Transverse colon (tissue), 4 donors: ENCODE results near the gene HAPSTR1.

Experiments used
- CTCF ChIP-seq, 5 experiments: fragments of 200-600 bp in 3 of 5; fragments of 450-650 bp in 2 of 5; sonication (generic) in 3 of 5; IDR thresholded peaks; 1 replicate in 2 of 5; 2 replicates in 3 of 5; pipeline ENCODE4 v1.5.1; 2016 to 2017; ENCODE audit warnings: antibody characterized with exemption in 5 of 5, inconsistent platforms in 3 of 5, mild to moderate bottlenecking in 2 of 5, moderate library complexity in 1 of 5
- EP300 ChIP-seq: sonication (generic); formaldehyde crosslinking; IDR thresholded peaks from one replicate; pipeline ENCODE4 v1.6.1; 2017; ENCODE audit warnings: antibody characterized with exemption, low read depth
- POLR2A ChIP-seq: fragments of 450-650 bp; IDR thresholded peaks from one replicate; pipeline ENCODE4 v1.6.1; 2016; ENCODE audit warnings: antibody characterized with exemption, mild to moderate bottlenecking, moderate library complexity
- POLR2AphosphoS5 ChIP-seq, 3 donors: sonication (generic); formaldehyde crosslinking; IDR thresholded peaks; one replicate each; pipeline ENCODE4 v1.6.1; 2016; ENCODE audit warnings: antibody characterized with exemption in 3 of 3

- TF ChIP-seq CTCF (IDR thresholded peaks at IDR 0.05) (no peak), POLR2A (no peak), EP300 (no peak), POLR2AphosphoS5 (IDR thresholded peaks at IDR 0.05) (no peak)
Measured at GRCh38 chr16:9042533-9042932, 48.9 kb upstream of the HAPSTR1 start.
